Fibroblast of pulmonary artery (primary cell): ENCODE data around the gene TDRD9.

Experiments
- DNase-seq: peaks from one replicate; pipeline ENCODE4 v3.0.0-alpha.2; 2010; ENCODE audit warnings: low read depth
- H3K4me3 ChIP-seq: replicated peaks from 2 replicates; pipeline ENCODE4 v1.5.1; 2011; ENCODE audit warnings: low read depth, mild to moderate bottlenecking, control low read depth, low read length, moderate library complexity
- TF ChIP-seq, protein P1 (sequence below): IDR thresholded peaks from 2 replicates; pipeline ENCODE4 v1.5.1; 2011; ENCODE audit warnings: mild to moderate bottlenecking, control low read depth, low read length, inconsistent platforms; ENCODE audit errors: missing control alignments

The TDRD9 gene

DNA sequence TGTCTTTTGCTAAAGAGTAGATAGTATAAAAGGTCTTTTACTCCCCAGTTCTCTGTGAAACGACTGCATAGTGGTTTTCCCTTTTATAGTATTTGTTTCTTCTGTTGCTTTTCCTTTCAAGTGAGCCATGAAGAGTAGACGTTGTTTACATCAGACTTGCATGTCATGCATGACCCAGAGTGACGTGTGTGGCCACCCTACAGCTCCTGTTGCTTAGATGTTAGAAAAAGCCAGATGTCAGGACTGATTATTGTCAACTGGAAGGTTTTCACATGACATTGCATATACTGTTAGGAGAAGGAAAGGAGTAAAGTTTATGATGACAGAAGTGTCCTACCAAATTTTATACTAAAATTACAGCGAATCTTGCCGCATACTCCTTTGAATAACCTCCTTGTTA lies 15.4 kb downstream of the TDRD9 start:
- no peak for DNase-seq
- H3K4me3 ChIP-seq: no peak overlapping the region
- TF ChIP-seq, protein P1, sequence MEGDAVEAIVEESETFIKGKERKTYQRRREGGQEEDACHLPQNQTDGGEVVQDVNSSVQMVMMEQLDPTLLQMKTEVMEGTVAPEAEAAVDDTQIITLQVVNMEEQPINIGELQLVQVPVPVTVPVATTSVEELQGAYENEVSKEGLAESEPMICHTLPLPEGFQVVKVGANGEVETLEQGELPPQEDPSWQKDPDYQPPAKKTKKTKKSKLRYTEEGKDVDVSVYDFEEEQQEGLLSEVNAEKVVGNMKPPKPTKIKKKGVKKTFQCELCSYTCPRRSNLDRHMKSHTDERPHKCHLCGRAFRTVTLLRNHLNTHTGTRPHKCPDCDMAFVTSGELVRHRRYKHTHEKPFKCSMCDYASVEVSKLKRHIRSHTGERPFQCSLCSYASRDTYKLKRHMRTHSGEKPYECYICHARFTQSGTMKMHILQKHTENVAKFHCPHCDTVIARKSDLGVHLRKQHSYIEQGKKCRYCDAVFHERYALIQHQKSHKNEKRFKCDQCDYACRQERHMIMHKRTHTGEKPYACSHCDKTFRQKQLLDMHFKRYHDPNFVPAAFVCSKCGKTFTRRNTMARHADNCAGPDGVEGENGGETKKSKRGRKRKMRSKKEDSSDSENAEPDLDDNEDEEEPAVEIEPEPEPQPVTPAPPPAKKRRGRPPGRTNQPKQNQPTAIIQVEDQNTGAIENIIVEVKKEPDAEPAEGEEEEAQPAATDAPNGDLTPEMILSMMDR: no peak

DNA sequence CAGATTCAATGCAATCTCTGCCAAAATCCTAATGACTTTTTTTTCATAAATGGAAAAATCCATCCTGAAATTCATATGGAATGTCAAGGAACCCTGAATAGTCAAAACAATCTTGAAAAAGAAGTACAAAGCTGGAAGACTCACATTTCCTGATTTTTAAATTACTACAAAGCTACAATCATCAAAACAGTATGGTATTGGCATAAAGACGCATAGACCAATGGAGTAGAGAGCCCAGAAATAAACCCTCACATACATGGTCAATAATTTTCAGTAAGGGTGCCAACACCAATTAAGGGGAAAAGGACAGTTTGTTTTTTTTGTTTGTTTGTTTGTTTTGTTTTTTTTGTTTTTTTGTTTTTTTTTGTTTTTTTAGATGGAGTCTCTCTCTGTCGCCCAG lies 18.7 kb downstream of the TDRD9 start:
- H3K4me3 ChIP-seq: no peak overlapping the region
- DNase-seq: no peak
- TF ChIP-seq, protein P1: no peak

DNA sequence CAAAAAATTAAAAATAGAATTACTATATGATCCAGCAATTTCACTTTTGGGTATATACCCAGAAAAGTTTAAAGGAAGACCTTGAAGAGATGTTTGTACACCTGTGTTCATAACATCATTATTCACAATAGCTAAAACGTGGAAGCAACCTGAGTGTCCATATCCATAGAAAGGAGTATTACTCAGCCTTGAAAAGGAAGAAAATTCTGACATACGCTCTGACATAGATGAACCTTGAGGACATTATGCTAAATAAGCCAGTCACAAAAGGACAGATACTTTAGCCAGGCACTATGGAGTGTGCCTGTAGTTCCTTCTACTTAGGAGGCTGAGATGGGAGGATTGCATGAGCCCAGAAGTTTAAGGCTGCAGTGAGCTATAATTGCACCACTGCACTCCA lies 20.2 kb downstream of the TDRD9 start:
- no peak for DNase-seq
- TF ChIP-seq, protein P1: no peak

DNA sequence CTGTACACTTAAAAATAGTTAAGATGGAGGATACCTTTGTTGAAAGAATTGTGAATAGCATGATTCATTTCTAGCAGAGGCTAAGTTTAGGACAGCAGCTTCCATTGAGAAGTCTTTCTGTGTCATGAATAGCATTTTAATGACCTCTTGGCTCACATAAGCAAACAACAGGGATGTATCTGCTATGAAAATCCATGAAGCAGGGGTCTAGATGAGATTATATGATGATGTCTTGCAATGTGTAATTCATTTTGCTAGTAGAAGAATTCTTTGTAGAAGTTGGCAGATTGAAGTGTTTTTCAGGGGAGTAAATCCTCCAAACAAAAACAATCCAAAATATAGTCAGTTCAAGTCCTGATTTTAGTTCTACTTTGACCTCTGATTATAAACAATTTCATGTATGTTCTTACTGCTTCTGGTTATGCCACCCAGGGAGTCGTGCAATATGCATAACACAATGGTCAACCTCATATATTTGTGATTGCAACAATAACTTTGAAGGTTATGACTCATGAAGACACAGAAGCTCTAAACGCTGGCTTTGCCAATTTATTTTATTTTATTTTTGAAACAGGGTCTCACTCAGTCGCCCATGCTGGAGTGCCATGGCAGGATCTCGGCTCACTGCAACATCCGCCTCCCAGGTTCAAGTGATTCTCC lies 21.0 kb downstream of the TDRD9 start:
- DNase-seq: no peak
- H3K4me3 ChIP-seq: no peak overlapping the region
- TF ChIP-seq, protein P1: no peak

More for the DNA sequence above, 20.2 kb downstream of the TDRD9 start:
- H3K4me3 ChIP-seq: no peak overlapping the region

DNA sequence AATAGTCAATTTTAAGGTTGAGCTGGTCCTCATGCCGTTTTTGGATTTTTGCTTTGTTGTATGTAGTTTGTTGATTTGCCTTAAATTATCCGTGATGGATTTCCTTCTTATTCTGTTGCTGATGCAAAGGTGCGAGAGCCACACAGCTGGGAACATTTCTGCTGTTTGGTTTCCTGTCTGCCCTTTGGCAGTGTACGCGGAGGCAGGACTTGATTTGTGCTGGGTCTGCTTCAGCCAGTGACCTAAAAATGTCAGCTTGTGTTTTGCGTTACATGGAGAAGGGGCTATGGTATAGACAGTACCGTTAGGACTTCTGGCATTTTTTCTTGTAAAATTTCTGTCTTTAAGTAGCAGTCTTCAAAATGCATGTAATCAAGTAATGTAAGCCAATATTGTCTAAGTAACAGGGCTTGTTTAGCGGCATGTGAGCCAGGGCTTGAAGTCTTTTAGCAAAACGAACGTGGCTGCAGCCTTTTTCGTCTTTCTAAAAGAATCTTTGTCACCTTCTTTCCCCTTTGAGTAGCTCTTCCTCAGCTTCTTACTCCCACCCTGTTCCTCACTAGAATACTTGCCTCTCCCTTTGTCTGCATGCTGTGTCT lies 32.3 kb downstream of the TDRD9 start:
- no peak overlapping the region for H3K4me3 ChIP-seq
- TF ChIP-seq, protein P1: no peak
- no peak for DNase-seq

DNA sequence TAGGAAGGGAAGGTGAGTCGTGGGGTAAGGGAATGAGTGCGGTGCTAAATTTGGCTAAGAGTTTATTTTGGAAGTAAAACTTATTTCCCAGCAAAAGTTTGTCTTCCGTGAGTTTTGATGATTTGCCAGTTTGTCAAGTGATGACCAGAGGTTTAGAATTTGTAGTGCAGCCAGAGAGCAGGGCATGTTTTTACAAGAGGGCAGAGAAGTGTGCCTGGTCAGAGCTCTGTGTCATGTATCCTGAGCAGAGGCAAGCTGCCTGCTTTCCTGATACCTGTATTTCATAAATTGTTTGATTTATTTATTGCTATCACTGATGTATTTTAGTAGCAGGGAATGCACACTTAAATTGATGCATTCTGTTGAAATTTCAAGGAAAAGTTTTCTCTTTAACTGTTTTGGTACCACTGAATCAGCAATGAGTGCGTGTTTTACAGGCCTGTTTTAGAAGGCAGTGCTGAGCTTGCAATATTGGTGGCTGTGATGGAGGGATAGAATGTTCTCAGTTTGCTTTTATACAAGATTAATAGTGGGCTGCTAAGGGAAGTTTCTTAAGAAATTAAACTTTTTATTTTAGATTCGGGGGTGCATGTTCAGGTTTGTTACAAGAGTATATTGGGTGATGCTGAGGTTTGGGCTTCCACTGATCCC lies 33.8 kb downstream of the TDRD9 start:
- TF ChIP-seq, protein P1: no peak
- no peak for DNase-seq
- no peak overlapping the region for H3K4me3 ChIP-seq
